Tibial nerve (tissue), 3 donors: ENCODE data around the gene EXOC6B.

Experiments used
- POLR2A ChIP-seq, 2 donors: fragments of 450-650 bp; IDR thresholded peaks; one replicate each; pipeline ENCODE4 v1.6.1; 2017; ENCODE audit warnings: antibody characterized with exemption in 2 of 2, mild to moderate bottlenecking in 2 of 2, moderate library complexity in 2 of 2
- TF ChIP-seq, protein P1 (sequence below), 5 experiments: fragments of 200-600 bp in 3 of 5; fragments of 450-650 bp in 2 of 5; sonication (generic) in 3 of 5; IDR thresholded peaks; one replicate each; pipeline ENCODE4 v1.5.1; 2016 to 2019; ENCODE audit warnings: antibody characterized with exemption in 5 of 5, mild to moderate bottlenecking in 3 of 5, moderate library complexity in 2 of 5

DNA sequence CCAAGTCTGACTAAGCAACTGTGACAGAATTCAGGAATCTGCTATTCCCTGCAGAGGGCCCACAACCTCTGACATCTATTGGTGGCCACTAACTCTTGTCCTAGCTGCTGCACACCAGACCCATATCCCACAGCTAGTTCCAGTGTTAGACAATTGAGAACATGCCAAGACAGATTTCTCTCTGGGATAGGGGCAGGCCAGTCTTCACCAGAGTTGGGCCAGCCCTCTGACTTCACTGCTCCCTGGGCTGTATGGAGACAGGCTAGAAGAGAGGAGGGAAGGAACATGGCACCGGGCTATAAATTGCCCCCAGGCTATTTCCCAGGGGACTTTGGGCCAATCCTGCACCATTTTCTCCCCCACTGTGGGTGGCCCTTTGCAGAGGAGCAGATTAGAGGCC is 645.5 kb downstream of the EXOC6B start:
- no peak for TF ChIP-seq POLR2A (IDR thresholded peaks at IDR 0.05)
- TF ChIP-seq, protein P1, sequence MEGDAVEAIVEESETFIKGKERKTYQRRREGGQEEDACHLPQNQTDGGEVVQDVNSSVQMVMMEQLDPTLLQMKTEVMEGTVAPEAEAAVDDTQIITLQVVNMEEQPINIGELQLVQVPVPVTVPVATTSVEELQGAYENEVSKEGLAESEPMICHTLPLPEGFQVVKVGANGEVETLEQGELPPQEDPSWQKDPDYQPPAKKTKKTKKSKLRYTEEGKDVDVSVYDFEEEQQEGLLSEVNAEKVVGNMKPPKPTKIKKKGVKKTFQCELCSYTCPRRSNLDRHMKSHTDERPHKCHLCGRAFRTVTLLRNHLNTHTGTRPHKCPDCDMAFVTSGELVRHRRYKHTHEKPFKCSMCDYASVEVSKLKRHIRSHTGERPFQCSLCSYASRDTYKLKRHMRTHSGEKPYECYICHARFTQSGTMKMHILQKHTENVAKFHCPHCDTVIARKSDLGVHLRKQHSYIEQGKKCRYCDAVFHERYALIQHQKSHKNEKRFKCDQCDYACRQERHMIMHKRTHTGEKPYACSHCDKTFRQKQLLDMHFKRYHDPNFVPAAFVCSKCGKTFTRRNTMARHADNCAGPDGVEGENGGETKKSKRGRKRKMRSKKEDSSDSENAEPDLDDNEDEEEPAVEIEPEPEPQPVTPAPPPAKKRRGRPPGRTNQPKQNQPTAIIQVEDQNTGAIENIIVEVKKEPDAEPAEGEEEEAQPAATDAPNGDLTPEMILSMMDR (IDR thresholded peaks at IDR 0.05), result no peak
